Measurements from ENCODE around the gene DIAPH3. TPM values are rescaled to one million over a fixed set of nuclear protein-coding genes. Genes with fewer than 3 reads are reported as not detected.

Gene DIAPH3
- total and polyA plus RNA-seq, 2 of the 8 experiments (the other 6 are each of a cell fraction or from before 2014, with no cell fraction given) = 8.0 to 30.8 TPM

GRCh38 chr13:59962343-59962742 lies 201.4 kb downstream of the DIAPH3 start:
- Histone ChIP-seq H3K14ac (ENCODE audit: insufficient read length) (no peak overlapping the region), H4K8ac (ENCODE audit: extremely low read depth, insufficient read depth, low read length) (no peak overlapping the region), H3K56ac (replicated peaks; ENCODE audit: insufficient read length, low read depth, low read length) (no peak overlapping the region), H3K4ac (replicated peaks; ENCODE audit: insufficient read length, low read depth, low read length) (no peak overlapping the region), H2BK120ac (replicated peaks; ENCODE audit: low read depth, low read length) (no peak overlapping the region), H3K9me3 (ENCODE audit: insufficient read depth in 2 of 2, low read depth in 1 of 2, low read length in 1 of 2) (no peaks in the 10 kb centered on the region), H2AFZ (ENCODE audit: low read length) (no peak overlapping the region), H3K23ac (ENCODE audit: insufficient read length) (no peak overlapping the region), H2BK12ac (ENCODE audit: low read depth, low read length) (no peak overlapping the region), H3K18ac (ENCODE audit: extremely low read depth, low read length) (no peak overlapping the region), H3K79me1 (ENCODE audit: low read depth, low read length) (no peaks in the 10 kb centered on the region), H3K4me1 (replicated peaks in 1 of 4; ENCODE audit: control insufficient read depth in 3 of 4, insufficient read depth in 4 of 4, low read length in 3 of 4) (no peaks in the 10 kb centered on the region), H4K20me1 (replicated peaks in 1 of 2; ENCODE audit: control insufficient read depth in 1 of 2, insufficient read depth in 2 of 2, low read length in 2 of 2) (no peaks in the 10 kb centered on the region), H3K4me3 (ENCODE audit: extremely low read depth in 1 of 4, insufficient read depth in 2 of 4, low read depth in 3 of 4, low read length in 4 of 4) (no peak overlapping the region), H3K9ac (replicated peaks in 1 of 4; ENCODE audit: extremely low read depth in 1 of 4, low read depth in 3 of 4, low read length in 3 of 4) (no peak overlapping the region), H3K79me2 (ENCODE audit: control insufficient read depth in 1 of 2, insufficient read depth in 2 of 2, low read length in 2 of 2) (no peaks in the 10 kb centered on the region), H2AK5ac (ENCODE audit: low read depth, low read length) (no peak overlapping the region), H2BK20ac (ENCODE audit: low read length) (no peak overlapping the region), H3K4me2 (ENCODE audit: insufficient read depth in 1 of 2, low read depth in 2 of 2, low read length in 2 of 2) (no peak overlapping the region), H4K91ac (replicated peaks; ENCODE audit: insufficient read length, low read length) (no peak overlapping the region), H3K36me3 (ENCODE audit: control insufficient read depth in 2 of 4, insufficient read depth in 4 of 4, low read length in 3 of 4) (peaks cover 0 to 3% (median 0%) of the 10 kb centered on the region in 4 experiments; a peak in 2 of 8 replicates), H2BK5ac (ENCODE audit: low read depth, low read length) (no peak overlapping the region), H3K23me2 (ENCODE audit: low read depth, low read length) (no peaks in the 10 kb centered on the region), H2BK15ac (ENCODE audit: low read length) (no peak overlapping the region), H4K5ac (ENCODE audit: insufficient read length, low read depth, low read length) (no peak overlapping the region), H3K27ac (ENCODE audit: low read depth, low read length) (no peak overlapping the region), H3K27me3 (replicated peaks in 1 of 4; ENCODE audit: control insufficient read depth in 3 of 4, extremely low read depth in 1 of 4, insufficient read depth in 3 of 4, low read length in 3 of 4) (no peaks in the 10 kb centered on the region)
- WGBS, 2 experiments (ENCODE audit: extremely low coverage in 1 of 2, insufficient coverage in 1 of 2, insufficient read length in 1 of 2, insufficient replicate concordance in 2 of 2, low coverage in 1 of 2, low lambda C conversion rate in 2 of 2, missing lambda C conversion rate in 1 of 2) = 88% methylated on average over 4 of the region's 4 CpGs; no CpG with 5 or more reads in 1 of the 2 experiments
- TF ChIP-seq FOSL1 (IDR thresholded peaks at IDR 0.05; ENCODE audit: insufficient read depth, low read depth, low read length) (no peak), PHF8 (conservative IDR thresholded peaks at IDR 0.05; ENCODE audit: low read depth, low read length) (no peak), EP300 (IDR thresholded peaks at IDR 0.05; ENCODE audit: borderline replicate concordance in 1 of 2, low read depth in 2 of 2, low read length in 2 of 2) (no peak), EGR1 (IDR thresholded peaks at IDR 0.05; ENCODE audit: borderline replicate concordance, low read depth, low read length) (no peak), POU5F1 (IDR thresholded peaks at IDR 0.05; ENCODE audit: low read depth, low read length) (no peak), RBBP5 (IDR thresholded peaks at IDR 0.05; ENCODE audit: borderline replicate concordance, low read depth, low read length) (no peak), RFX5 (IDR thresholded peaks at IDR 0.05; ENCODE audit: borderline replicate concordance, low read depth, low read length) (no peak), RXRA (IDR thresholded peaks at IDR 0.05; ENCODE audit: insufficient read depth, low read depth, low read length) (no peak)
- TF ChIP-seq, protein P1, sequence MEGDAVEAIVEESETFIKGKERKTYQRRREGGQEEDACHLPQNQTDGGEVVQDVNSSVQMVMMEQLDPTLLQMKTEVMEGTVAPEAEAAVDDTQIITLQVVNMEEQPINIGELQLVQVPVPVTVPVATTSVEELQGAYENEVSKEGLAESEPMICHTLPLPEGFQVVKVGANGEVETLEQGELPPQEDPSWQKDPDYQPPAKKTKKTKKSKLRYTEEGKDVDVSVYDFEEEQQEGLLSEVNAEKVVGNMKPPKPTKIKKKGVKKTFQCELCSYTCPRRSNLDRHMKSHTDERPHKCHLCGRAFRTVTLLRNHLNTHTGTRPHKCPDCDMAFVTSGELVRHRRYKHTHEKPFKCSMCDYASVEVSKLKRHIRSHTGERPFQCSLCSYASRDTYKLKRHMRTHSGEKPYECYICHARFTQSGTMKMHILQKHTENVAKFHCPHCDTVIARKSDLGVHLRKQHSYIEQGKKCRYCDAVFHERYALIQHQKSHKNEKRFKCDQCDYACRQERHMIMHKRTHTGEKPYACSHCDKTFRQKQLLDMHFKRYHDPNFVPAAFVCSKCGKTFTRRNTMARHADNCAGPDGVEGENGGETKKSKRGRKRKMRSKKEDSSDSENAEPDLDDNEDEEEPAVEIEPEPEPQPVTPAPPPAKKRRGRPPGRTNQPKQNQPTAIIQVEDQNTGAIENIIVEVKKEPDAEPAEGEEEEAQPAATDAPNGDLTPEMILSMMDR (IDR thresholded peaks at IDR 0.05; ENCODE audit: control extremely low read depth in 1 of 3, insufficient read depth in 1 of 3, low read depth in 1 of 3, low read length in 3 of 3) = no peak
- FAIRE-seq = no peak
- no peak for DNase-seq (ENCODE audit: low read depth in 1 of 2, low spot score in 2 of 2)
- ChIA-PET CTCF (ENCODE audit: partially characterized antibody) (interaction anchor here (0.6 to 0.8 kb wide), 2 partner anchors 177 to 469 kb away, joined by 3 read pairs; no protein-coding TSS in a partner anchor), POLR2A (ENCODE audit: partially characterized antibody) (no interaction called here)

Measured in H1 (cell line).